Psoas muscle (tissue), 8 donors: ENCODE data around the gene MFAP3L. TPM values are rescaled to one million over a fixed set of nuclear protein-coding genes. Genes with fewer than 3 reads are reported as not detected.

Source experiments
- ATAC-seq, 4 donors: fragments of 200-7000 bp; cut with Tn5 transposase; one replicate each; pipeline ENCODE4 v1.9.1; 2020; ENCODE audit warnings: moderate library complexity in 3 of 4, mild to moderate bottlenecking in 2 of 4
- DNase-seq, 2 donors: peaks; one replicate each; pipeline ENCODE4 v3.0.0-alpha.2; 2020
- H3K27ac ChIP-seq: fragments of 200-600 bp; one replicate; pipeline ENCODE4 v1.8.0; 2022
- H3K27me3 ChIP-seq, 3 donors: fragments of 200-600 bp in 1 of 3; one replicate each; pipeline versions ENCODE4 v1.6.1 to v1.8.0; 2013 to 2022; ENCODE audit warnings: low read length in 2 of 3, mild to moderate bottlenecking in 2 of 3, moderate library complexity in 1 of 3; ENCODE audit not compliant: insufficient read depth in 3 of 3
- H3K36me3 ChIP-seq, 2 donors: fragments of 200-600 bp in 1 of 2; one replicate each; pipeline versions ENCODE4 v1.6.1 to v1.8.0; 2013 to 2022; ENCODE audit warnings: low read depth in 1 of 2, mild to moderate bottlenecking in 1 of 2, moderate library complexity in 1 of 2; ENCODE audit not compliant: insufficient read depth in 1 of 2
- H3K4me1 ChIP-seq: fragments of 200-600 bp; one replicate; pipeline ENCODE4 v1.8.0; 2022
- H3K4me3 ChIP-seq: fragments of 200-600 bp; one replicate; pipeline ENCODE4 v1.8.0; 2022; ENCODE audit warnings: mild to moderate bottlenecking
- H3K9me3 ChIP-seq: fragments of 200-600 bp; one replicate; pipeline ENCODE4 v1.8.0; 2022
- CTCF ChIP-seq: fragments of 200-600 bp; IDR thresholded peaks from one replicate; pipeline ENCODE4 v1.8.0; 2022; ENCODE audit warnings: antibody characterized with exemption
- WGBS, 3 donors: extraction: QIAGEN DNeasy Blood & Tissue Kit; methylation state at CpG; one replicate each; pipeline versions ENCODE4 v1.1.6 to v1.1.7; 2013; 5-methylcytosine and 5-hydroxymethylcytosine counted together
- intact Hi-C, 2 donors: fragments of 100-400 bp; cut with DNase I; formaldehyde crosslinking; loops; one replicate each; pipeline versions ENCODE4 v1.11.0 to v1.14.2; 2022
- polyA plus RNA-seq, 3 donors: library from polyadenylated mRNA; stranded (reverse); fragments of 200-250 nt; gene quantifications; one replicate each; pipeline ENCODE4 v1.2.3, GENCODE V29; 2013
- total RNA-seq, 4 donors: library from RNA; stranded (reverse); fragmentation: NEBNext Ultra II Directional in 2 of 4; extraction: Animal tissue kit (Norgen Biotek cat#: 25700) in 2 of 4; gene quantifications; one replicate each; pipeline versions ENCODE4 v1.2.1 to v1.2.4, GENCODE V29; 2021 to 2023
- donor health status: healthy with polysubstance abuse.
- donor health status: DM: no; HTN: no; CAD: no; lungs with moderate emphysema.
- donor health status: Bipolar disorder and iron deficiency.
- donor health status: healthy.
- donor health status: DM: yes; HTN: yes; CAD: no.
- donor health status: DM: no; HTN: no; CAD: no.
- donor health status: DM: no; HTN: no; CAD: no.
- donor health status: DM: yes; HTN: yes; CAD: no.

The MFAP3L gene
- total and polyA plus RNA-seq, 7 donors: 1.8 to 20.1 (median 2.5) TPM

DNA sequence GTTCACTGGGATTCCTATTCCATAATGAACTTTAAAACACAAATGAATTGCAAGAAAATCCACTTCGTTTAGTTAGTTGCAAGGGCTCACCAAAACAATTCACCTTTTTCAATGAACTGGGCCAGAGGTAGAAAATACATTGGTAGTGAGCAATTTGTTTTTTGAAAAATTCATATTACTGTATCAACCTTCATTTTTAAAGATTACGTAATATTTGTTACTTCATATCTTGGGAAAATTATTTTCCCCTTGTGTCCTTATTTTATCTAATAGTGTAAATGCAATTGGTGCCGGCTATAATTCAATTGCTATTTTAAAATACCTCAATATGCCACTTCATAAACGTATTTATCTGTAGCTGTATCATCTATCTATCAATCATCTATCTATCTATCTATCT, 41.5 kb downstream of the MFAP3L start:
- no peak for TF ChIP-seq CTCF
- ATAC-seq (no peak), DNase-seq (no peak)
- intact Hi-C loops: no loop called here
- no peak overlapping the region for H3K27ac ChIP-seq
- 67 to 79% (median 78%) methylated on average over 4 of the region's 4 CpGs for WGBS, 3 donors
- H3K4me1 ChIP-seq: no peaks in the 10 kb centered on the region
- H3K27me3 ChIP-seq: no peaks in the 10 kb centered on the region
- H3K9me3 ChIP-seq: no peaks in the 10 kb centered on the region
- H3K4me3 ChIP-seq: no peak overlapping the region
- no peaks in the 10 kb centered on the region for H3K36me3 ChIP-seq

DNA sequence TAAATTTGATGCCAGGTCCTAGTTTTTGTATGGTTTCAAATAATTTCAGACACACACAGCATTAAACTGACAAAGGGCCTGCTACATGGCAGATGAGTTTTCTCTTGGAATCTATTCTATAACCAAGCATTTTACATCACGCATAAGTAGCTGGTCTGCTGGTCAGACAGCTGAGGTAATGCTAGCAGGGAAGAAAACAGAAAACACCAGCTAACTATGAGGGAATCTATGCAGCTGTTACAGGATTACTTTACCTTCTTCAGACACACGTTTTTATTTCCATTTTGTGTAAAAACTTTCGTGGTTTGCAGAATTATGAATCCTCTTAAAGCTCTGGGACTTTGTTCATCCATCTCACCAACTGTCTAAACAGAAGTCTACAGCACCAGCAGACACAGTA, 42.0 kb downstream of the MFAP3L start:
- intact Hi-C loops: no loop called here
- H3K27ac ChIP-seq: no peak overlapping the region
- no peaks in the 10 kb centered on the region for H3K9me3 ChIP-seq
- H3K4me1 ChIP-seq: no peaks in the 10 kb centered on the region
- H3K36me3 ChIP-seq: no peaks in the 10 kb centered on the region
- 14 to 23% (median 19%) methylated on average over 3 of the region's 3 CpGs for WGBS, 3 donors
- no peak for DNase-seq
- ATAC-seq: no peak
- H3K4me3 ChIP-seq: no peak overlapping the region
- no peak for TF ChIP-seq CTCF
- no peaks in the 10 kb centered on the region for H3K27me3 ChIP-seq

GRCh38 chr4:169976951-169977350, 49.2 kb downstream of the MFAP3L start:
- Histone ChIP-seq H3K4me1 (no peaks in the 10 kb centered on the region), H3K27me3 (peaks cover 0 to 3% (median 0%) of the 10 kb centered on the region in 3 donors), H3K9me3 (no peaks in the 10 kb centered on the region), H3K36me3 (no peaks in the 10 kb centered on the region), H3K4me3 (no peak overlapping the region), H3K27ac (no peak overlapping the region)
- intact Hi-C loops: no loop called here
- TF ChIP-seq CTCF: no peak
- whole genome bisulfite sequencing, 3 donors: 65 to 76% (median 70%) methylated on average over 1 of the region's 1 CpG
- ATAC-seq (no peak), DNase-seq (no peak)

DNA sequence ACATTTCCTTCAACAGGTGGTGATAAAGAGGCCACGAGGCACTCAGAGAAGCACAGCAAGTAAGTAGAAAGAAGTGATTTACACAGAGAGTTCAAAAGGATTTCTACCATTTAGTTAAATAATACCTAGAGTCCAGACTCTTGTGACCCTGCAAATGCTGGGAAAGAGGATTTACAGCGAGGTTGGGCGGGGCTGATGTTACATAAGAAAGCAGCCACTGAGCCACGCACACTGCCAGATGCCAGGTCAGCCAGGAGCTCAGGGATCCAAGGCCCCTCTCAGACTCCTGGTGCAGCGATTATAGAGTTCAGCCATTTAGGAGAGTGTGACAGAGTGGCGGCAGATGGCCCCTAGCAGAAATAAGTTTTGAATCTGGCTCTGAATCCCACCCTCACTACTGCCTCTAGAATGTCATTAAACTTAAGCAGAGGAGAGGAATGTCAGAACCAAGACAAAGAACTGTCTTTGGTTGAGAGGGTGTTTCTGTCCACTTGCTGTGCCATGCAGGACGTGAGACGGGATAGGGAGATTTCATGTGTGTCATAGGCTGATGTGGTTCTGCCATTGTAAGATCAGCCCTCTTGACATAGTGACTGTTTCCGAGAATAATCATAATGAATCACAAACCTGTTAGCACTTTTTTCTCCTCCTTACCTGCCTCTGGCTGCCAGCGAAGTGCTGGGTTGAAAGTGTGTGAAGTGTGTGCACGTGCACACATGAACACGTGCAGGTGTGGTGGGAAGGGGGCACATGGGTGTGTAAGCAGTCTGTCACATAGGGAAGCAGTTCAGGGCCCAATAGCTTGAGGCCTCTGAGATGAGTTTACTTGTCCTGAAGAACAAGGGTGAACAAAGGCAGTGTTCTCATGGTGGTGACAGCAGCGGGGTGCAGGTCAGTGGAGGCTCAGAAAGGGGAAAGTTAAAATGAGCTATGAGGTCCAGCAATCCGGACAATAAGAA, 50.1 kb downstream of the MFAP3L start:
- H3K36me3 ChIP-seq: no peaks in the 10 kb centered on the region
- WGBS, 3 donors: 60 to 65% (median 61%) methylated on average over 13 to 14 of the region's 14 CpGs
- H3K27me3 ChIP-seq: peaks cover 0 to 3% (median 0%) of the 10 kb centered on the region in 3 donors
- no peaks in the 10 kb centered on the region for H3K4me1 ChIP-seq
- TF ChIP-seq CTCF: no peak
- no peak overlapping the region for H3K27ac ChIP-seq
- no peaks in the 10 kb centered on the region for H3K9me3 ChIP-seq
- intact Hi-C loops: no loop called here
- no peak for DNase-seq
- ATAC-seq: no peak
- no peak overlapping the region for H3K4me3 ChIP-seq
